GM12874 (cell line): ENCODE results near the gene FRMD3.

Source experiments
- CTCF ChIP-seq: IDR thresholded peaks from 2 replicates; pipeline ENCODE4 v1.5.1; 2011; ENCODE audit warnings: low read depth, mild to moderate bottlenecking, control low read depth, low read length, moderate library complexity; ENCODE audit not compliant: insufficient read depth

FRMD3 gene

DNA sequence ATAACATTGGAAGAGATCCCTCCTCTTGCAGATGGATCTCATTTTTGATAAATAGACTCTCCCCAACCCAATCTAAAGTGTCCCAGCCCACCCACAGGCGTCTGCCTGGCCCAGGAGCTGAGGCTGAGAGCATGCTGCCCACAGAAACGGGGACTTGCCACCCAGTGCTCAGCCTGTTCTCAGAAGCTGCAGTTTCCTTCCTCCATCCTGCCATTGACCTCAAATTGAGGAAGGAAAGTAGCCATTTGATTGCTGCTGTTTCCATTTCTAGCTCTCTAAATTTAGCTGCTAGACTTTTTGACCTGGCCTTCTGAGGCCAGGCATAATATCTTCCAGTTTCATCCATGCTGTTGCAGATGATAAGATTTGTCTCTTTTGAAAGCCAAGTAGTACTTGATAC lies 31.1 kb upstream of the FRMD3 start:
- TF ChIP-seq CTCF, result no peak

GRCh38 chr9:83563360-83563759 lies 25.2 kb upstream of the FRMD3 start:
- no peak for TF ChIP-seq CTCF

GRCh38 chr9:83560169-83560826 lies 22.1 kb upstream of the FRMD3 start:
- TF ChIP-seq CTCF, result no peak

DNA sequence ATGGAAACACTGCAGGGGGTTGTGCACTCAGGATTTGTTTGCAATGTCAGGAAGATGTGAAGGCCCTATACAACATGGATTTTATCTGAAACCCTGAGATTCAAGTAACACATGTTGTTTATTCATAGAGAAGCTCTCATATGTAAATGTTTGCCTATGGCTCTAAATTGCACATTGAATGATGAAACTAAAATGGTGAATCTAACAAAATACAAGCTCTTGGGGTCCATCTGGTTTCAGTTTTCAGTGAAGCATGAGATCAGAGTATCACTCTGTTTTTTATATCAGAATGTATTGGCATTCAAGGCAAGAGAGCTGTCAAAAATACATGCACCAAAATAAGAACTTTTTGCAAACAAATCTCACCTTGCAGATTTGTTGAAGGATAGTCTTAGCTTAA lies 19.6 kb upstream of the FRMD3 start:
- TF ChIP-seq CTCF, result no peak

GRCh38 chr9:83557317-83557716 lies 19.1 kb upstream of the FRMD3 start:
- no peak for TF ChIP-seq CTCF

DNA sequence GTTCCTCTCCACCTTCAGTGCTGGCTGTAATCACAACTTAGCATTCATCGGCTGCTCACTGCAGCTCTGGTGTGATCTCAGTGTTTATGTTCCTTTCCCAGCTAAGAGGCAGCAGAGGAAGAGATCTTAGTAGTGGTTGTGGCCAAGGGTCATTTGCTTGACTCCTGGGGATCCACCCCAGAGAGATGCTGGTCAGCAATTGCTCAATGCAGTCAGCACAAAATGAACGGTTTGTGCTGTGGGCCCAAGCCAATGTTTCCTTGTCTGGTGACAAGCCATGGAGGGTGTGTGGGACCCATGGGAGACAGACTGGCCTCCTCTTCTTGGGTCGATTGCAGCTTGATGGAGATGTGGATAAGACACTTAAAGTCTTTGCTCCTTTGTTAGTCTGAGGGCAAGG lies 16.1 kb upstream of the FRMD3 start:
- TF ChIP-seq CTCF, result no peak

- peak; percentile 77 for TF ChIP-seq CTCF
These were observed 5.9 kb upstream of the FRMD3 start for GRCh38 chr9:83544002-83544698.

- TF ChIP-seq CTCF, result no peak
These were observed 663 bp upstream of the FRMD3 start for GRCh38 chr9:83538890-83539238.
